T1000 (cell line): ENCODE results near the gene FBXW5.
A peak's percentile ranks its signal among the peaks of the same experiment; 100 is the strongest.

Experiments
- DNase-seq: peaks from one replicate; lab custom pipeline; 2025; ENCODE audit warnings: mixed read lengths; lab: John Stamatoyannopoulos, UW

Gene FBXW5, protein sequence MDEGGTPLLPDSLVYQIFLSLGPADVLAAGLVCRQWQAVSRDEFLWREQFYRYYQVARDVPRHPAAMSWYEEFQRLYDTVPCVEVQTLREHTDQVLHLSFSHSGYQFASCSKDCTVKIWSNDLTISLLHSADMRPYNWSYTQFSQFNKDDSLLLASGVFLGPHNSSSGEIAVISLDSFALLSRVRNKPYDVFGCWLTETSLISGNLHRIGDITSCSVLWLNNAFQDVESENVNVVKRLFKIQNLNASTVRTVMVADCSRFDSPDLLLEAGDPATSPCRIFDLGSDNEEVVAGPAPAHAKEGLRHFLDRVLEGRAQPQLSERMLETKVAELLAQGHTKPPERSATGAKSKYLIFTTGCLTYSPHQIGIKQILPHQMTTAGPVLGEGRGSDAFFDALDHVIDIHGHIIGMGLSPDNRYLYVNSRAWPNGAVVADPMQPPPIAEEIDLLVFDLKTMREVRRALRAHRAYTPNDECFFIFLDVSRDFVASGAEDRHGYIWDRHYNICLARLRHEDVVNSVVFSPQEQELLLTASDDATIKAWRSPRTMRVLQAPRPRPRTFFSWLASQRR

DNA sequence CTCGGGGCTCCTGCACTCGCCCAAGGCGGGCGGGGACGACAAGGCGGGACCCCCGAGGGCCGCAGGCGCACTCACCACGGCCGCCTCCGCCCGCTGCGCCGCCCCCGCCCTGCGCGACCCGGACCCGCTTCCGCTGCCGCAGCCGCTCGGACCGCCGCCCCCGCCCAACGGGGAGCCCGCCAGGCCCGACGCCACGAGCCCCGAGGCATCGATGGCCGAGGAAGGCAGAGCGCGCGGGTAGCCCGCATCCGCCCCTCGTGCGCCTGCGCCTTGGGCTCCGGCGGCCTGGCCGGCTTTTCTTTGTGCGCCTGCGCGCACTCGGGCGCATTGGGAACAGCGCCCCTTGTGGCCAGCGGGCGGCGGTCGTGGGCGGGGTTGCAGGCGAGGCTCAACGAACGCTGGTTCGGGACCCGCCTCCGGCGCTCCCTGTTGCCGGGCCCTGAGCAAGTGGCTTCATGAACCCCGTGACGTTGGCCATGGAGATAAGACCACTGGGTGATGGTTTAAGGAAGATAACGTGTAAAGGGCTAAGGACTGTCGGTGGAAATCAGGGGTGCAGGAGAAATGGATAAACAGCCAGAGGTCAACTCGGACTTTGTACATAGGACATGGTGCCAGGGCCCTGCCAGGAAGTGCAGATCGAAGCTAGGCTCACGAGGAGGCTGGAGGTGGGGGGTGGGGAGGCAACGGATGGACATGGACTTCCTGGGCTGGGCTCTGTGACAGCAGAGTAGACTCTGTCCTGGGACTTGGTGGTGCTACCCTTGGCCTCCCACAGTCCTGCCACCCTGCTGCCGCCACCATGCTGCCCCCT is at the start of gene FBXW5, which contains the start of gene C8G:
Gene FBXW5, minus strand, starts transcription at position 220 of the 814 bp plus-strand sequence. CDS start 655 bp downstream, outside the sequence.
Gene C8G, plus strand, starts transcription at position 725 of the 814 bp plus-strand sequence. Its CDS starts 78 bp downstream, at position 803.
- DNase-seq: peak; percentile 92

DNA sequence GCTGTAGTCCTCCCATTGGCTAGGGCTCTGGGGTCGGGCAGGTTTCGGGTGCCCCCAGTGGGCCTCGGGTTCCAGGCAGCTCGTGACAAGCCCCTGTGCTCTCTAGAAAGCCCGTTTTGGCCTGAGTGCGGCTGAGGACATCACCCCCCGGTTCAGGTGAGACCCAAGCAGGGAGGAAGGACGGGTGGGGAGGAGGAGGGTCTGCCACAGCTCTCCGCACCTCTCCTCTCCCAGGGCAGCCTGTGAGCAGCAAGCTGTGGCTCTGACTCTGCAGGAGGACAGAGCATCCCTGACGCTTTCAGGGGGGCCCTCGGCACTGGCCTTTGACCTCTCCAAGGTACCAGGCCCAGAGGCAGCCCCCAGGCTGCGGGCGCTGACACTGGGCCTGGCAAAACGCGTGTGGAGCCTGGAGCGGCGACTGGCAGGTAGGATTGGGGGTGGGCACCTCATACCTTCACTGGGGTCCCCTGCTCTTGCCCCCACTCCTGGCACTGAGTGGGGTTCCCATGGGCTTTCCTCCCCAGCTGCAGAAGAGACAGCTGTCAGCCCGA is 48.4 kb upstream of the FBXW5 start:
- DNase-seq: no peak

DNA sequence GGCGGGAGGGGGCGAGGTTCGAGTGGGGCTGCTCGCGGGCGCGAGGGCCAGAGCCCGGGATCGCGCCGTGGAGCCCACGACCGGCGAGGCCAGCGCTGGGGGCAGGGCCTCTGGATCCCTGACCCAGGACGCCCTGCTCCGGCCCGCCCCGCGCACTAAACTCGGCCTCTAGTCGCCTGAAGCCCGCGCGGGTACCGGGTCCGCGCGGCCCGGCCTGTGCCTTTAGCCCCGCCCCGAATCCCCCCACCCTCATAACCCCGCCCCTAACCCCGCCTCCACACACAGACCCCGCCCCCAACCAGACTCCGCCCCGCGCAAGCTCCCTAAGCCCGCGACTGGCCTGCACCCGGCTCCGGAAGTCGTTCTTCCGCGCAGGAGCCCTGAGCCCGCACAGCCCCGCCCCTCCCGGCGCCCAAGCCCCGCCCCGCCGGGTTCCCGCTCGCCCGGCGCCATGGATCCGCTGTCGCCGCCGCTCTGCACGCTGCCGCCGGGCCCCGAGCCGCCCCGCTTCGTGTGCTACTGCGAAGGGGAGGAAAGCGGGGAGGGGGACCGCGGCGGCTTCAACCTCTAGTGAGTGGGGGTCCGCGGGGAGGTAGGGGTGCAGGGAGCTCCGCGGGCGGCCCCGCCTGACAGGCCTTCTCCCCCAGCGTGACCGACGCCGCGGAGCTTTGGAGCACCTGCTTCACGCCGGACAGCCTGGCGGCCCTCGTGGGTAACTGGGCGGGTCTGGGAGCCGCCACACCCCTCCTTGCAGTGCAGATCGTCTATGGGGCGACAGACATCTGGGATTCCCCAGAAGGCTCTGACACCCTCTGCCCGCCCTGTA is 47.7 kb upstream of the FBXW5 start, which contains the start of gene PAXX:
Gene PAXX, plus strand, starts transcription at position 430 of the 826 bp plus-strand sequence. Its CDS starts 22 bp downstream, at position 452.
- peak; percentile 87 for DNase-seq

DNA sequence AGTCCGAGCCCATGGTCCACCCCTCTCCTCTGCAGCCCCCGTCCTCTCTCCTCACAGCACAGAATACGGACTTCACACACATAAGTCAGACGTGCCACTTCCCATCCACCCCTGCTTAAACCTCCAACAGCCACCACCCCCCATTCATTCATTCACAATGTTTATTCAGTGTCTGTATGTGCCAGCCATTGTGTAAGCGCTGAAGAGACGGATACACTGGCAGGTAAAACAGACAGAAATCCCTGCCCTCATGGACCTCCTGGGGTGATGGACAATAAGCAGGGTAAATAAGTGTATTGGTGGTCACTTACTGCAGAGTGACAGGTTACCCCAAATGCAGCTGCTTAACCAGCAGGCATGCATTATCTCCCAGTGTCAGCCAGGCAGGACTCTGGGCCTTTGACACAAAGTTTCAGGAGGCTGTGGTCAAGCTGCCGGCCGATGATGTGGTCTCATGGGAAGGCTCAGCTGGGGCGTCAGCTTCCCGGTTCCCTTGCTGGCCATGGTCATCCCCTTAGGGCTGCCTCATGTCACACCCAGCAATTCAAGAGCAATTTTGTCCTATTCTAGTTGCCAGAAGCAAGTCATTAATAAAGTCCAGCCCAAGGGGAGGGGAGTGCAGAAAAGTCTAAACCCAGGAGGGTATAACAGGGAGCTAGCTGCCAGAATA is 45.8 kb upstream of the FBXW5 start:
- no peak for DNase-seq

DNA sequence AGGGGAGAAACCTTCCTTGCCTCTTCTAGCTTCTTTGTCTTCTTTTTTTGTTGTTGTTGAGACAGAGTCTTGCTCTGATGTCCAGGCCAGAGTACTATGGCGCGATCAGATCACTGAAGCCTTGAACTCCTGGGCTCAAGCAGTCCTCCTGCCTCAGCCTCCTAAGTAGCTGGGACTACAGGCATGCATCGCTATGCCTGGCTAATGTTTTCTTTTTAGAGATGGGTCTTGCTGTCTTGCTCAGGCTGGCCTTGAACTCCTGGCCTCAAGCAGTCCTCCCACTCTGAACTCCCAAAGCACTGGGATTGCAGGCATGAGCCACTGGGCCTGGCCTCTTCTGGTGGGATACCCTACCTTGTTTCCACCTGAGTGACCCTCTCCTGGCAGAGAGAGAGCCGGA is 44.3 kb upstream of the FBXW5 start:
- no peak for DNase-seq

DNA sequence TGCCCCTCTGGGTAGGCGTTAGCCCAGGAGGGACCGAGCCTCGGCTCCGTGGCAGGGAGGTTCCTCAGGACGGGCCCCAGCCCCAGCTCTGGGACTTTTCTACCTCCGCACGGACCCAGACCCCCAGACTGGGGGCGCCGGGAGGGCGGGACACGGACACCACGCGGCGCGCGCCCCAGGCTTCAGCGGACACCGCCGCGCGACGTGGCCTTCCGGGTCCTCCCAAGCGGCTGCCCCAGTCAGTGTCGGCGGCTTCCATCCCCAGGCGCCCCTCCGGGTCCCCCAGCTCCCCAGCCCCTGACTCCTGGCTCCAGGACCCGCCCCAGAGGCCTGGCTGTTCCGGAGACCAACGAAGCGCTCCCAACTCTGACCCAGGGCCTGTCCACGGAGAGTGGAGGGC is 41.3 kb upstream of the FBXW5 start:
- DNase-seq: no peak

DNA sequence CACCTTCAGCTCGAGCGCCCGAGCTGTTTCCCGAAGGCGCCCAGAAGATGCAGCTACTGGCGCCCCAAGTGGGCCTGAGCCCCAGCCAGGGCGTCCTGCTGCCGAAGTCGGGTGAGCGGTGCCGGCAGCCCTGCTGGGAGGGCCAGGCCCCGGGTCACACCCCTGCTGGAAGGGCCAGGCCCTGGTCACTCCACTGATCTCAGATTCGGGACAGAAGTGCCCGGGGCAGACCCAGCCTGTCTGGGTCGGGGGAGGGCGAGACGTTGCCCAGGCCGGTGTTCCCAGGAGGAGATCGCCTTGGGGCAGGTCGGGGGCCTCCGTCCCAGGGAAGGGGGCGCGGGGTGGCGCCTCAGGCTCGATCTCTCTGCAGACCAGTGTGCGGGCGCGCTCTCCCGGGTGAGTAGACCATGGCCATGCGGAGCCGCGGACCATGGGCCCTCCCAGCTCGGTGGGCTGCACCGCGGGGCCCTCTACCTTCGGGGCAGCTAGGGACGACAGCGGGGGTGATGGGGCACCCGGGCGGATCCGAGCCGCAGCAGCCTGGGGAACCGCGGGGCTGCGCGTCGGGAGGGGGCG is 40.6 kb upstream of the FBXW5 start:
- DNase-seq: no peak

DNA sequence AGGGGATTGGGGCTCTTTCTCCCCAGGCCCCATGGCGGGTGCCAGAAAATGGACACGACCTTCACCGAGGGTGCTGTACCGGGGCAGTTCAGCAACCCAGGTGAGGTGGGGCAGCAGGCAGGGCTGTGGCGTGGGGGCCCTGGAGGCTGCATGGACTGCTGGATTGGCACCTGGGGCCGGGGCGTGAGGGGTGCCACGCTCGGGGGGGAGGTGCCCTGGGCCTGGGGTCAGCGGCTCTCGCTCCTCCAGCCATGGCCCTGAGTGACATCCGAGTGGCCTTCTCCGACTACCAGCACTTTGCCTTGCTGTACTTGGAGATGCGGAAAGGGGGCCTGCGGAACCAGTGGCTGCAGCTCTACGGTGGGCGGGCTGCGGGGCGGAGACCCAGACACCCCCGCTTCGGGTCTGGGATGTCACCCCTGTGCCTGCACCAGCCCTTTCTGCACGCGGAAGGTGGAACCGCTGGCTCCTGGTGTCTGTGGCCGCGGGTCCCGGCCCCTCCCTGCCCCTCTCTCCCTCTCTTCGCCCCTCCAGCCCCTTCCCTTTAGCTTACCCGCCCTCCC is 40.0 kb upstream of the FBXW5 start:
- DNase-seq: no peak

DNA sequence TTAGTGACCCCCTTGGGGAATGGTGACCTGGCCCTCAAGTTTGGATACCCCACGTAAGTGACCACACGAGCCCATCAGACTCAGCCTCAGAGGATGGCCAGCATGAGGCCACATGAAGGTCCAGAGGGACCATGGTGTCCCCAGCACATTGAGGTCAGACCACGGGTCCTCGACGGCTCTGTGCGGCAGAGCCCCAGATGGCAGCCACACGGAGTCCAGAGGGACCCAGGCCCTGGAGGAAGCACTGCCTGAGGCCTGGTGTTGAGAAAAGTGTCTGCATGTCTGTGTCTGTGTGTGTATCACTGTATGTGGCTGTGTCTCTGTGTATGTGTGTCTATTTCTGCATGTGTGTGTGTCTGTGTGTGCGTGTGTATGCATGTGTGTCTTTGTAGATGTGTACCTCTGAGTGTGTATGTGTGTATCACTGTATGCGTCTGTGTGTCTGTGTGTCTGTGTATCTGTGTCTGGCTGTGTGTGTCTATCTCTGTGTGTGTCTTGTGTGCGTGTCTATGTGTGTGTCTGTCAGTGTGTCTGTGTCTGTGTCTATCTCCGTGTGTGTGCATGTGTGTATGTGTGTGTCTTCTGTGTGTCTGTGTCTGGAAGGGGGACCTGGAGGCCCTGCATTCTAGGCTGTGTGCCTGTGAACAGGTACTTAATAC is 39.2 kb upstream of the FBXW5 start:
- no peak for DNase-seq

DNA sequence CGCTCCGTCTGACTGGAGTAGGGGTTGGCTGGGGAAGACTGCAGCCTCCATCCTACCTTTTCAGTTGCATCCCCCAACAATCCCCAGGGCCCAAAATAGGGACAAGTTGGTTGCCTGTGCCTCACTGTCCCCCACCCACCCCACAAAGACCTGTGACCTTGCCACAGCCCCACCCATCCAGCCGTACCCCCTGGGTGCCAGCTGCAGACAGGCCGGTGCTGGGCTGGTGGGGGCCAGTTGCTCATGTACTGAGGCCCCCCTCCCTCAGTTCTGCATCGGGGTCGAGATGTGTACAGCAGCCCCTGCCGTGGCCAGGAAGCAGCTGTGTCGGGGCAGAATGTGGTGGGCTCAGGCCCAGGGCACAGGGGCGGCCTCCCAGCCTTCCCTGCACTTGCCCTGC is 38.6 kb upstream of the FBXW5 start:
- DNase-seq: no peak

DNA sequence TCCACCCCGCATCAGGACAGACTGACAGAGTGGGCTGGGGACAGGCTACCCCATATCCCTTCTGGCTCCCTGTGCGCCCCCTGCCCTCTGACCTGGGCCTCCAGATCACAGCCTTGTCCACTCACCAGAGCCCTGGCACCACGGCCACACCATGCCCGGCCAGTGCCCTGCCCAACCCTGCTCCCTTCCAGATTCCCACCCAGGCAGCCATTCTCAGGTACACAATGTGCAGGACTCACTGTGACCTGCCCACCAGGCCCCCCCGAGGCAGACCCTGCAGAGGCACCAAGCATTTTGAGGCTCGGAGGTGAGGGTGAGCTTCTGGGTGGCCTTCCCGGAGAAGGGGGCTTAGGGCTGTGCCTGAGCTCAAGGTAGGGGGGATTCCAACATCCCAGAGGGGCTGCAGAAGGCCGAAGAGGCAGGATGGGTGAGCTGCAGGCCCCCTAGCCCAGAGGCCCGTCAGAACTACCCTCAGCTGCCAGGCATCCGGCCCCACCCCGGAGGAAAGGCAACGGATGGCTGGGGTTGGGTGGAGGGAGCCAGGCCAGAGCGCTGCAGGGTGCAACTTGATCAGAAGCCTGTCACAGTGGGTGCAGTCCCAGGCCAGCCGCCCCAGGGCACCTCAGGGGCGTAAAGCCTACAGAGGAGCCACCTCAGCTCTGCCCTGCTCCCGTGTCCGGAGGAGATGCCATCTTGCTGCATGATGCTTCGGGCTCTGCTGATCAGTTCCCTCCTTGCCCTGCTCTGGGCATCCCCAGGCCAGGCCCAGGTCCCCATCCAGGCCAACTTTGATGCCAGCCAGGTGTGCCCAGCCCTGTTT is 37.9 kb upstream of the FBXW5 start, which contains the start of gene LCNL1:
Gene LCNL1, plus strand, starts transcription at position 762 of the 820 bp plus-strand sequence. CDS start 594 bp downstream, outside the sequence.
- DNase-seq: no peak

DNA sequence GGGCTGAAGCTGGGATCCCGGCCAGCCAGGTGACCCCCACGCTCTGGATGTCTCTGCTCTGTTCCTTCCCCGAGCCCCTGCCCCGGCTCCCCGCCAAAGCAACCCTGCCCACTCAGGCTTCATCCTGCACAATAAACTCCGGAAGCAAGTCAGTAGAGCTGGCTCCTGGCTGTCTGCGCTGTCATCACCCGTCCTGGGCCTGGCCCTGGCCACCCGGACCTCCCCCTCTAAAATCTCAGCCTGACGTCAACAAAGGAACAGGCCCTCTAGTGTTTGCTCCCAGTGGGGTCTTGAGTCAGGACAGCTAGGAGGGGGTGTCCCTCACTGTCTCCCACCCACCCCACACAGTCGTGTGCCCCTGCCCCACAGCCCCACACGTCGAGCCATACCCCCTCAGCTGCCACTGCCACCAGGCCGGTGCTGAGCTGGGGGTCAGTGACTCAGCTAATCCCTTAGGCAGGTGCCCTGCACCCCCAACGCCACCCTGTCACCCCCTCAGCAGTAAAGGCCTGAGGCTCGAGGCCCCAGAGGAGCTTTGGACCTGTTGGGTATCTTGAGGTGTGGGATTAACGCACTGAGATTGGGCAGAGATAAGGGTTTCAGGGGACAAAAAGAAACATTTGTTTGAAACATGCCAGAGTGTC is 37.2 kb upstream of the FBXW5 start:
- no peak for DNase-seq

DNA sequence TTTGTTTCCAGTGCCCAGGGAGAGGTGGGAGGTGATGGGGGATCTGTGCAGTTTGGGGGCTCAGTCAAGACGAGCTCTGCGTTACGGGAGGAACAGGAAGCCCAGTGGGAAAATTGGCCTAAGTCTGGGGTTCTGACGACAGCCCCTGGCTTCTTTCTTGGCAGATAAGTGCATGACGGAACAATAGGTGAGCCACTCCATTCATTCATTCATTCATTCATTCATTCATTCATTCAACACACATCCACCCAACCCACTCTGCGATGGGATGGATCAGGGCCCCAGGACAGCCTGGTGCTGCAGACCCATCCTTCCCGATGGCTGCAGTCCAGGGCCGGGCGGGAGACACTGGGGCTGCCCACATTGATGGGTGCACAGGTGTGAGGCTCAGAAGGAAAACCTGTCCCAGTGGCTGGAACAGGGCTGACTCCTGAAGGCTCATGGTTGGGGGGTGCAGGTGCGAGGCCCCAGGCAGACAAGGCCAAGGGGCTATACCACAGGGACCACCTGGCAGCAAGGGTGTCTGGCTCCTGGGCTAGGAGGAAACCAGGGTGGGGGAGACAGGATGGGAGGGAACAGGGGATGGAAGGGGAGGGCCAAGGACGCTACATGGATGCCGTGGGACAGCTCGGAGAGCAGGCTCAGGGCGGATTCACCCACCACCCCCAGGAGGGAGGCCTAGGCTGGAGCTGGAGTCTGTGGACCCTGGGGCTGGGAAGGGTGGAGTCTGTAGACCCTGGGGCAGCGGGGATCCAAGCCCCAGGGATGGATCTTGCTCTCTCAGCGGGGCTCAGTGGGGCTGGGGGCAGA is 36.3 kb upstream of the FBXW5 start:
- DNase-seq: no peak

DNA sequence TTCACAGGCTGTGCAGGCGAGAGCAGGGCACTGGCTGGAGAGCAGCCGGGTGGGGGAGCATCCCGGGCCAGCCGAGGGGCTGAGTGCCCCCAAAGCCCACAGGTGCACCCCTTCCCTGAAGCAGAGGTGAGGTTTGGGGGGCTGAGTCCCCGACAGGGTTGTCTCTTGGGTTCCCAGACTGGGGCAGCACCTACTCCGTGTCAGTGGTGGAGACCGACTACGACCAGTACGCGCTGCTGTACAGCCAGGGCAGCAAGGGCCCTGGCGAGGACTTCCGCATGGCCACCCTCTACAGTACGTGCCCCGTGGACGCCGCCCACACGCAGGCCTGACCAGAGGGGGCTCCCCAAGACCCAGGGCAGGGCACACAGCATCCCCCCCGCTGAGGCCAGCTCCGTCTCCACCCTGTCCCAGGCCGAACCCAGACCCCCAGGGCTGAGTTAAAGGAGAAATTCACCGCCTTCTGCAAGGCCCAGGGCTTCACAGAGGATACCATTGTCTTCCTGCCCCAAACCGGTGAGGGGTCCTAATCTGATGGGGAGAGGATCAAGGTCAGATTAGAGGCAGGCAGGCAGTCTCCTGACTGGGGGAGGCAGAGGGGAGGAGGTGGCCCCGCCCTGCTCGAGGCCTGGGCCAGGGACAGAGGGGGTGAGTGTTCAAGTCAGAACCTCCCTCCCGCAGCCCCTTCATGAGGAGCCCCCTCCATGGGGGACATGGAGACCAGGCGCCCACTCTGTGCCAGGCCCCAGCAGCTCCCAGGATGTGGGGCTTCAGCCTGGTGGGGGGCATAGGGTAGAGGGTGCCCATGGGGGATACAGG is 35.4 kb upstream of the FBXW5 start:
- DNase-seq: no peak

DNA sequence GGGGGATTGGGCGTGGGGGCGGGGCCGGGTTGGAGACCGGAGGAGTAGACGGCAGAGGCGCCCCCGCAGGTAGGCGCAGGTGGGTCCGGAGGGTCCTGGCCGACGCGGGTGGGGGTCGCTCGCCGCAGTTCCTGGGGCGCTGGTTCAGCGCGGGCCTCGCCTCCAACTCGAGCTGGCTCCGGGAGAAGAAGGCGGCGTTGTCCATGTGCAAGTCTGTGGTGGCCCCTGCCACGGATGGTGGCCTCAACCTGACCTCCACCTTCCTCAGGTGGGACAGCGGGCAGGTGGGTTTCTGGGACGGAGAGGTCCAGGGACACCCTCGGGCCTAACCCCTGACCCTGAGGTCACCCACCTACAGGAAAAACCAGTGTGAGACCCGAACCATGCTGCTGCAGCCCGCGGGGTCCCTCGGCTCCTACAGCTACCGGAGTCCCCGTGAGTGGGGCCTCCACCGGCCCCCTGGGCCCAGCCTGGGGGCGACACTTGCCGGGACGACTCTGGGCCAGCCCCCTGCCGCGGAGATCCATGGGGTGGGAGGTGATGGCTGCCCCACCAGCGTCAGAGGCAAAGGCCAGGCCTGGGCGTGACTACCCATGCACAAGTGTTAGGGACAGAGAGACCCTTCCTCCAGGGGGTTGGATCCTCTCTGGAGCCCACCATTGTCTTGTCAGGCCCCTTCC is 34.5 kb upstream of the FBXW5 start:
- no peak for DNase-seq
